Right lobe of liver (tissue), 4 donors: Measurements from ENCODE around the gene ADGRF5.

ENCODE experiments used
- CTCF ChIP-seq, 4 donors: fragments of 200-600 bp in 3 of 4; fragments of 450-650 bp in 1 of 4; IDR thresholded peaks; one replicate each; pipeline versions ENCODE4 v1.5.1 to v1.8.0; 2016 to 2022; ENCODE audit warnings: antibody characterized with exemption in 4 of 4, mild to moderate bottlenecking in 2 of 4
- POLR2A ChIP-seq: fragments of 450-650 bp; IDR thresholded peaks from one replicate; pipeline ENCODE4 v1.6.1; 2017; ENCODE audit warnings: antibody characterized with exemption, mild to moderate bottlenecking
- donor health status: DM: no; HTN: no; CAD: no.
- donor health status: DM: no; HTN: no; CAD: no.
- donor health status: DM: no; HTN: yes; CAD: no.

GRCh38 chr6:46930331-46930730 lies 8.6 kb upstream of the ADGRF5 start:
- TF ChIP-seq POLR2A (no peak), CTCF (IDR thresholded peaks at IDR 0.05) (no peak)
